HG02885 (cell line): ENCODE measurements around the gene SLC9C1.

Source experiments
- ATAC-seq: cut with Tn5 transposase; IDR thresholded peaks from one replicate; pipeline ENCODE4 v1.9.1; 2021; ENCODE audit warnings: mild to moderate bottlenecking; ENCODE audit not compliant: unreplicated experiment, poor library complexity

The SLC9C1 gene

DNA sequence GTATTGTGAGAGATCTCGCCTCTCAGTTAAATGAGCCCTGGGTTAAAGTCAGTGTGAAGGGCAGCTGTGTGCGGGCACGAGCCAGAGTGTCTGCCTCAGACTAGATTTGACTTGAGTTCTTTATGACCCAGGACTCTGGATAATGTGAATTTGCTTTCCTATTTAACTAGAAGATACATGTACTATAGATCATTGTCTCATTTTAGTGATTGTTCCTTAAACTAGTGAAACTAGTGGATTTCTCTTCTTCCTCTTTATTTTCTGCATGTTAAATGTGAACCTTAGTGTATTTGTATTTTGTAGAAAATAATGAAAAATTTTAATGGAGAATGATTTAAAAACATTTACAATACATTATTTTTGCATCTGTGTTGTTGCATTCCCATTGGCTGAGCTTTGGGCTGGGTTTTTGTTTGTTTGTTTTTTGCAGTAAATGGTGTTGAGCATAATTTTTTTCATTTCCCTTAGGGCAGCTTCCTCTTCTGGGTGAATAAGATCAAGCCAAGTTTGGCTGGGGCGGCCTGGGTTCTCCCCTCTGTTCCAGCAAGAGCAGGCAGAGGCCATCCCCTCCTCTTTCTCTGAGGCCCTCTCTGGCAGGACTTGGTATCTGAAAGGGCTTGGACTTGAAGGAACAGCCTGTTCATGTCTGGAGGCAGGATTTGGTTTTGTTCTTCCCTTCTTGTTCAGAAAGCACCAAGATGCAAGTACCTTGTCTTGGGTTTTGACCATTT, 176.0 kb downstream of the SLC9C1 start:
- peak; percentile 30 for ATAC-seq

DNA sequence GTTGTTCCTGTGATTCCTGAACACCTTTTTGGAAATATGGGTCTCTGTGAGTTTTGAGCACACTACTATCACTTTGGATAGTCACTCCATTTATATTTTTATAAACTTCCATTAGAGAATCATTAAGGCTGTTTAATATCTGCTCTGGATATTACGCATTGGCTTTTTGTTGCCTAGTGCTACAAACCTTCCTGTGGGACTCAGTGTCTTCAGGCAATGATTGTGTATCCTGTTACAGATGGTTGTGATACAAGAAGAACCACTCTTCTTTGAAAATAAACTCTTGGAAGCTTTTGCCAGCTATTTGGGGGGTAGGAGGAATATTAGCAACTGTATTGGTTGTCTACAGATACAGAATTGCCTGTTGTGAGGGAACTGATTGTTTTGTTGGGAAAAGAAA, 176.6 kb downstream of the SLC9C1 start:
- no peak for ATAC-seq

DNA sequence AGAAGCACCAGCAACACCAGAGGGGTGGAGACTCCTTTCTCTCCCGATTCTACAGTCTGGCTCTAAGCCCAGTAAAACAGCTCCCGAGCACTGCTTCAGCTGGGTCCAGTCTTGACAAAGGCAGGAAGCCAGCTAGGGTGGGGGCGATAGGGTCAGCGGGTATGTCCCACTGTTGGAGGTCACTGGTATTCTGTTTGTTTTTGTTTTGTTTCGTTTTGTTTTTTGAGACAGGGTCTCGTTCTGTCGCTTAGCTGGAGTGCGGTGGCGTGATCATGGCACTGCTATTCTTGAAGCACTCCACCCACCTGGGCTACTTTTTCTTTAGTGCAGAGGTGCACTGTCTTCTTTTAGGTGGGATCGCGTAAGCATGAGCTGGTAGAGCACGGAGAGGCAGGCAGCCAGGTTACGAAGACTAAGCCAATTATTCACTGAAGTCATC, 177.2 kb downstream of the SLC9C1 start:
- no peak for ATAC-seq

DNA sequence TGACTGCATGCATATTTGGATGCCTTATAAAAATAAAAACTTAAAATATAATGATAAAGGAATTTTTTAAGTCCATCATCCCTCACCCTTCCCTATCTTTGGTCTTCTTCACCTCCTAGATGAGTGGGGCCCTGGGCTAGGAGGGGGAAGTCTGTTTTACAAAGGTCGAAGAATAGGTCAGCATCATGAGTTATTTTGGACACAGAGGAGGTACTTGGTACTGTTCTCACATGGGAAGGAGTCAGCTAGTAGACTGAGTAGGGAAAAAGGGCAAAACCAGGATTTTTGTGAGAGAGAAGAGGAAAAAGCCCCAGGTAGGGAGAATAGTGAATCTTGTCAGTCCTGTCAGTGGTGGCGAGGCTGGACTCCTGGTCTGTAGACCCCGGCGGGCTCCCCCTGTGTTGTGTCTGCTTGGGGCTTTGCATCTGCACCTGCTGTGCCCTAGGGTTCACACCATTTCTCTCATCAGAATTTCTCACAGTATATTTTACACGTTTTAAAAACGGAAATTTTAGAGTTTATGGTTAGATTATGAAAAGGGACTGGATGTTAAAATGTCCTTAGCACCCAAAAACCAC, 178.1 kb downstream of the SLC9C1 start:
- ATAC-seq, result no peak

DNA sequence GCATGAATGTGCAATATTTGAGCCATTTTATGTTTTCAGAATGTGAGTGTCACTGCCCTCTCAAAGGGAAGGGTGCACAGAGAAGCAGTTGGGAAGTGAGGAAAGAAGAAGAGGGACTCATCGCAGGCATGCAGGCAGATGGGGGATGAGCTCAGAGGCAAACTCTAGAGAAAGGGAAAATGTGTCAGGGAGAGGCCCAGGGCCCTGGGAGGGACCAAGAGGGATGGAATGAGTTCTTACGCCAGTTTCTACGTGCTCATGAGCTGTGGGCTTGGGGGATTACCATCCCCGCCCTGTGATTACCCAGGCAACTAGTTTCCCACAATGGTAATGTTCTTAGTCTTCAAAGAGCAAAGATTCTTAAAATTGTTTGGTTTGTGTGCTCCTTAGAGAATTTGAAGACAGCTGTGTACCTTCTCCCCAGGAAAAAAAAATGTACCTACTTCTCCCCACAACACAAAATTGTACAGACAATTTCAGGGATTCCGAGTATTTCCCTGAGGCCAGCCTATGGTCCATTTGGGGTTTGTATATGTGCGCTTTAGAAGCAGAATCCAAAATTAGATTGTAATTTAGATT, 178.8 kb downstream of the SLC9C1 start:
- ATAC-seq, result peak; percentile 44

DNA sequence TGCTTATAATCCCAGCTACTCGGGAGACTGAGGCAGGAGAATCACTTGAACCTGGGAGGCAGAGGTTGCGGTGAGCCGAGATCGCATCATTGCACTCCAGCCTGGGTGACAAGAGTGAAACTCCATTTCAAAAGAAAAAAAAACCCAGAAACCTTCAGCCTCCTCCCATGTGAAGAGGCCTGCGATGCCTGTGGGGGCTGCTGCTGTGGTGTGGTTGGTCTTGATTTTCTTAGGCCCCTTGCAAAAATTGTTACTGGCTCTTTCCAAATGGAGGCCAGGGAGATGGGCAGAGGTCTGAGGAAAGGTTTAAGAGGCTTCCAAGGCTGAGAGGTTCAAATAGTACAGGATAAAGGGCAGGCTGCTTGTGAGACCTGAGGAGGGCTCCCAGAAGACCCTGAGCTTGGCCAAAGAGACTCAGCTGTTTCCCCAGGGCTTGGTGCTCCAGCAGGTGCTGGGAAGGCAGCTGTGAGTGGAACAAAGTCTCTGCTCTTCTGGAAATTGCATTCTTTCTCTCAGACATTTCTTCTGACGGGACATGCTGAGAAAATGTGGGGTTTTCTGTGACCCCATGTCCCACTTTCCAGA, 179.3 kb downstream of the SLC9C1 start:
- ATAC-seq, result peak; percentile 19

DNA sequence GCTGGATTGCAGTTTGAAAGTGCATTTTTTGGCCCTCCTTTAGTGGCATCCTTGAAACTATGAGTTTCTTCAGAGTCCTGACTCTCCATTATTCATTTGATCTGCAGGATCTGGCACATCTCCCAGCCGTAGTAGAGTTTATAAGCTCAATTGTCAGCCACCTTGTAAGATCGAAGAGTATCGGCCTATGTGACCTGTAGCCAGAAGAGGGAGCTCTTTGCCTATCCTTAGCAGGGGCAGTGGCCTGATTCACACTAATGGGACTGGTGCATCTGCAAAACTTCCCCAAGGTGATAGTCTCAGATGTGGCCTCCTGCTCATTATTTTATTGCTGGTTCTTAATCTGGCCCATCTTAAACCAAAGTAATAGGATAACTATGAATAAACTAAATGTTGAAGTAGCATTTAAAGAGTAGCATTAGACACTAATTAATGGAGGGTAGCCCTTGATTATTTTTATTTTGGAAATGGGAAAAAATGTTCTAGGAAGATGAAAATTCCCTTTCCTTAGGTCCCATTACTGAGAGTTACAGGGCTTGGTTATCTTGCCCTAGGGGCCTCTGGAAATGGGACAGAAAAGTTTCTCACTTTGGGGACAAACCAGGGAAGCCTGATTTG, 182.1 kb downstream of the SLC9C1 start:
- peak; percentile 57 for ATAC-seq

DNA sequence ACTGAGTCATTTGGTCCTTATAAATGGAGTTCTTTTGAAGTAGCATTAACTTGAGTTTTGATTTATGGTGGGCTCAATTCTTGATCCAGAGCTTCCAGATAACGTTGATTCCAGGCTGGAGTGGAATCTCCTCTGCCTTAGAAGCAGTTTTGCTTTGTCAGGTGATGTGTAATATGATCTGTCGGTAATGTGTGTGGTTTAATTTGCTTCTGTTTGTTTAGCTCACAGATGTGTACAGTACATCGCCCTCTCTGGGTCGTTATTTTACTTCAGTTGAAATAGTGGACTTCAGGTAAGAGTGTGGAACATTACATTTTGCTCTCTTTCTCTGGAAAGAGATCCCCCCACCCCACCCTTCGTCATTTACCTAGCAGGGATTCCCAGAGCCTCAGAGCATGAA, 184.7 kb downstream of the SLC9C1 start:
- ATAC-seq, result no peak

DNA sequence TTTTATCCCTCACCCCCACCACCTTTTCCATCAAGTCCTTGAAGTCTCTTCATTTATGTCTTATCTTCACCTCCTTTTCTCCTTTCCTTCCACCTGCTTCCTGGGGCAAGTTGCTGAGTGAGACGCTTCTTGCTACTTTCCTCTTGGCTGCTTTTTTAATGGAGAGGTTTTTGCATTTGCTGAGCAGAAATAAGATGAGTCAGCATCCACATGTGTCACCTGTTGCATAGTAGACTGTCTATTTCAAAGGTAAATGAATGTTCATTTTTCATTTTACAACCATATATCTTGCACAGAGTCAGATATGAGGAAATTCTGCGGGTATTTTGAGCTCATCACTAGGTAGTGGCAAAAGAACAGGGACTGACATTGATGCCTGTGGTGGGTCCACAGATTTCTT, 189.2 kb downstream of the SLC9C1 start:
- no peak for ATAC-seq

DNA sequence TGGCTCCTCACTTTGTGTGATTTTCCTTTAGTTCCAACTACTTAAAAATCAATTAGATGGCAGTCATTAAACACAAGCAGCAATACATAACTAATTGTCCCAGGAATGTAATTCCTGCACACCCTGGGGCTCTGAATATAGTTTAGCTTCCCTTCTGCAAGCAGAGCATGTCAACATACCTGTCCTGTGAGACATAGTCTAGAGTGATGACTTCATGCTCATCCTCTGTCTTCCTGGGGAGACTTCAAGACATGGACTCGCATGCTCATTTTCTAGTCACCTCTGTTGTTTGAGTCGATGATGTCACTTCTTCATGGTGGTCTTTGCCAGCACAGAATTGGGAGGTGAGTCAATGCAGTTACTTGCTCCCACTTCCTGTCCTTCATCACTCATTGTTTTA, 192.1 kb downstream of the SLC9C1 start:
- ATAC-seq, result no peak

DNA sequence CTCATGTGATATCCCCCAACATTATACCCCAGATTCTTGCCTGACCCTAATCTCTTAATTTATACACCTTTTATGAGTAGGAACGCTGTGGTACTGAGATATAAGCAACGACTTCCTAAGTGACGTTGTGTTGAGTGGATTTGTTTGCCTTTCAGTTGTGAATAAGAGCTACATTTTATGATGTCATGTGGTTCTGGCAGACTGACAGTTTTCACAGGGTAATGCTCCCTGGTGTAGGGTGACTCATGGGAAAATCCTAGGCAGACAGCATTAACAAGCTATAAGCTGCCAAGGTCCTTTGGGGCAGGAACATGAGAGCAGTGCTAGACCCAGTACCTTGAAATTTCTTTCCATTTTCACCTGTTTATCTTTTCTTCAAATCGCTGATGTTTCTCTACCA, 196.6 kb downstream of the SLC9C1 start:
- ATAC-seq, result peak; percentile 52

DNA sequence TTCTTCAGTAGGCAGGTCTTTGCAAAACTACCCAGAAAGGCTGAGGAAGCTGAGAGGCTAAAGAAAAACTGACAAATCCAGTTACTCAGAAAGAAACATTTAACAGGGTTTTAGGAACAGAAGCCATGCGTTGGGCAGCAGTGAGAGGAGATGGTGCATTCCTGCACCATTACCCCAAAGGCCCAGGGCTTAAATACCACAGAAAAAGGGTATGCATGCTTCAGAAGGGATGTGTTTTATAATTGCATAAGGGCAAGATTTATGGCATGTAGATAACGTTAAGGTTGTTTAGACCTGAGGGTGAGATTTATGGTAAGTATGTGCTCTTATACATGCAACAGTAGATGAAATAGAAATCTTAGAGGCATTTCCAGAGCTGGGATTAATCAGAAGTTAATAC, 197.8 kb downstream of the SLC9C1 start:
- no peak for ATAC-seq

DNA sequence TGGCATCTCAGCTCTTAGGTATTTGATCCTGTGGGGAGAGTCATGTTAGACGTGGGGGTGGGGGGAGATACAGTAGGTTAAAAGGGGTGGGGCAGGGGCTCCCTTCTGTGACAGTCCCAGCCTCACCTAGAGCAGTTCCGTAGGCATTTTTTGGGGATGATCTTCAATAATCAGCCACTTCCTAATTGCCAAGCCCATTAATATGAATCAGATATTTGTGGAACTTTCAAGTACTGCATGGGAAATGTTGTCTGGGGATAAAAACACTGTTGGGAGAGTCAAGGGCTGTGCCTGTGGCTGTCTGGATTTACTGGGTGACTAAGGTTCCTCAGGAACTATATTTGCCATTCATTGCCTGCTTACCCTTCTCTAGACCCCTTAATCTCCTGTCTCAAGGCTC, 198.3 kb downstream of the SLC9C1 start:
- ATAC-seq, result no peak

DNA sequence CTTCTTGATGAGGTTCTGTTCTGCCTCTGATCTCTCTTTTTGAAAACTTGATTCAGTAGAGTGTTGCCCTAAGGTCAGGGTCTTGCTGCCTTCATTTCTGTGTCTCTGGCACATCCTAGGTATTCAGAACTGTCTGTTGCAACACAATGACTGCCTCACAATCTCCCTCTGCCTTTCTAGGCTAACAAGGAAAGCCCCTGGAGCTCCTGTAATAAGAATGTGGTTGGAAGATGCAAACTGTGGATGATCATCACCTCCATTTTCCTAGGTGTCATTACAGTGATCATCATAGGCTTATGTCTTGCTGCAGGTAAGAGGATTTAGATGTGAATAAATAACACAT, 200.9 kb downstream of the SLC9C1 start:
- ATAC-seq, result no peak

DNA sequence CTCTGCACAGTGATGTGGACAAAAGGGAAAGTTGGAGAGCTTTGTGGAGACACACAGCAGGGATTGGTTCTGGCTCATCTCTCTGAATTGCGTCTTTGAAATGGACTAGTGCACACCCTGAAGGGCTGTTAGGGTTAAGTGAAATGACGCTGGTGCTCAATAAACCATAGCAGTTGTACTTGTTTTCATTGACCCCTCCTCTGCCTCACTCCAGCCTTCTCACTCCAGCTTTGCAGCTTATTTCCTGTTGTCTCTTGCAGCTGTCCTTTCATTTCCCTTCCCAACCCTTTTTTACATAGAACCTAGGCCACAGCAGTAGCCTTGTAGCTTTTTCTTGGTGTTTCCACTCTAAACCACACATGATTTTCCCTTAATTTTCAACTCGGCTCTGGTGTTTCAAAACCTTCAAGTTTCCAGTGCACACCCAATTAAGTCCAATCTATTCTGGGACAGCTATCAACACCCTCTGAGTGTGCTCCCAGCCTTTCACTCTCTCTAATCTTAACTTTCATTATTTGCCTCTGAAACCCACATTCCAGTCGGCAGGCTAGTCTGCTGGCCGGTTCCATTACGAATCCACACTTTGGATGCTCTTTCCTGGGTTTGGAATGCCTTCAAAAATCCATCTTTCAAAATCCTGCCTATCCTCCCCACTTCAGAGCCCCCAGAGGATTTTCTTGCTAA, 201.4 kb downstream of the SLC9C1 start:
- ATAC-seq, result peak; percentile 58

DNA sequence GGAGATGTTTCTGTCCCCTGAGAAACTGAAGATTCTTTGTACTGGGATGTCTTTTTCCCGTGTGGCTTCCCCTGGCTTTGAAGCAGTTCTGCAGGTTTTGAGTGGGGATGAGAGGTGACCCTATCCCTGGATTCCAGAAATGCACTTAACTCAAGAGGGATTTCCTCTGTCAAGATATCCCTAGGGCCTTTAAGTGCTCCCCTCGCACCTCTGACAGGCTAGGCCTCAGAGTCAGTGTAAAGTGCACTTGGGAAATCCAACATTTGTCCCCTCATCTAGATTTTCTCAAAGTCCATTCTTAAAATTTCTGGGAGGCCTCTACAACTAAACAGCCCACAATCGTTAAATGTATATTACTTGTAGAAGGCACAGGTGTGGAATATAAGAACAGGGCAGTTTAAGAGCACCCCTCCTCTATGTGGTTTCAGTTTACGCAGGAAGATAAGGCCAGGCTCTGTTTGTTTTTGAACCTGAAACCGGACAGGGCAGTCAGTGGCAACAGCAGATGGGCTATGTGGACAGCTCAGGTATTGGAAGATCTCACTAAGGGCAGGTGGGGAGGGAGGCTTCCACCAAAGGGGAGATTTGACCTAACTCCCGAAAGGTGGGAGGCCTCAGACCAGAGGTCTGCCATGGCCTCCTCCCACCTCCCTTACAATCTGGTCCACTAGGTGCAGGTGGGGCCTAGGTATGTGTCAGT, 203.0 kb downstream of the SLC9C1 start:
- ATAC-seq, result no peak
